ES-I3 (cell line): ENCODE data around the gene CTNNA2.

Experiments used
- H3K36me3 ChIP-seq: 2 replicates; pipeline ENCODE4 v1.6.1; 2013; ENCODE audit warnings: mild to moderate bottlenecking, low read length, control low read depth, moderate library complexity; ENCODE audit not compliant: insufficient read depth
- H3K4me1 ChIP-seq: 2 replicates; pipeline ENCODE4 v1.6.1; 2013; ENCODE audit warnings: mild to moderate bottlenecking, control low read depth, low read length; ENCODE audit not compliant: insufficient read depth
- H3K9ac ChIP-seq: 2 replicates; pipeline ENCODE4 v1.6.1; 2013; ENCODE audit warnings: low read depth, mild to moderate bottlenecking, low read length, moderate library complexity
- H3K9me3 ChIP-seq: 2 replicates; pipeline ENCODE4 v1.6.1; 2013; ENCODE audit warnings: mild to moderate bottlenecking, low read length, moderate library complexity; ENCODE audit not compliant: control insufficient read depth, insufficient read depth

Gene CTNNA2

GRCh38 chr2:80517316-80517715, 1004.5 kb downstream of the CTNNA2 start:
- Histone ChIP-seq H3K4me1 (peaks cover 6% of the 10 kb centered on the region), H3K9me3 (0 out of 2 replicates have a peak, but pooled peaks cover 10% of the 10 kb centered on the region), H3K36me3 (no peaks in the 10 kb centered on the region), H3K9ac (no peak overlapping the region)

GRCh38 chr2:80519121-80519643, 1006.3 kb downstream of the CTNNA2 start:
- Histone ChIP-seq H3K36me3 (no peaks in the 10 kb centered on the region), H3K4me1 (peaks cover 6% of the 10 kb centered on the region), H3K9me3 (0 out of 2 replicates have a peak, but pooled peaks cover 7% of the 10 kb centered on the region), H3K9ac (no peak overlapping the region)

DNA sequence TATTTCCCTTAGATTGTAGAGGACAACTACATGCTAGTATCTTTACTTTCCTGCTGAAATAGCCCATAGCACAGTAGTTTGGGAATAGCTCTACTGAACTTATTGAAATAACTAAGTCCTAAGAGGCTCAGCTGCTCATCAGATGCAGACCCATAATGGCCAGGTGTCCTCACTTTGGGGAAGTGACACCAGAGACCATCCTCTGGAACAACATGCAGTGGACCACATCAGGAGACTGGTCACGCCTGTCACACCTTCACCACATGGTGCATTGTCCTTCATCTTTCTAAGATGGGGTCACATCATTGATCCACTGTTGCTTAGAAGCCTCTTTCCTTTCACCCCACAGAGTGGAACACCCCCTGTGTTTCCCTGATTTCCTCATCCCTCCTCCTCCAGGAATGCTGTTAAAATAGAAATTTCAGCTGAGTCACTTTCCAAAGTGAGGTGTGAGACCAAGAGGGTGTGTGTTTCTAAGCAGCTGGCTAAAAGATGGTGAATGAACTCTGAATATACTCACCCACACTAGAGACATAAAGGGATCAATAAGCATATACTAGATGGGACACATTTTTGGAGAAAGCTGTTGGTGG, 1006.9 kb downstream of the CTNNA2 start:
- Histone ChIP-seq H3K4me1 (peaks cover 6% of the 10 kb centered on the region), H3K9me3 (0 out of 2 replicates have a peak, but pooled peaks cover under 1% of the 10 kb centered on the region), H3K36me3 (no peaks in the 10 kb centered on the region), H3K9ac (no peak overlapping the region)

DNA sequence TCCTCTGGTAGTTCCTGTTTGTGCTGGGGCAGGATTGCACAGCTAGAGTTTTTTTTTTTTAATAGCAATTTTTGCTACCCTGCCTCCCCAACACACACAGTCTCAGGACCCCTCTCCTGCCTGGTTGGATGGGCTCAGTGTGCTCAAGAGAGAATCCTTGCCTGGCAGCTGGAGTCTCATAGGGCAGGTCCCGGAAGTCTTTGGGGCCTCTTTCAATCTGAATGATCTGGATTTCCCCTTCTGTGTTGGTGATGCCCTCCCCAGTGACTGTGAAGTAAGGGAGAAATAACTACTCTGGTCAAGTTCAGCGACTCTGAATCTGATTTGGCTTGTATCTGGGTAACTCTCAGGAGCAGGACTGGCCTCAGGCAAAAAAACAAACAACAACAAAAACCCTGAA, 1012.3 kb downstream of the CTNNA2 start:
- no peaks in the 10 kb centered on the region for H3K4me1 ChIP-seq
- no peaks in the 10 kb centered on the region for H3K9me3 ChIP-seq
- no peak overlapping the region for H3K9ac ChIP-seq
- H3K36me3 ChIP-seq = no peaks in the 10 kb centered on the region

DNA sequence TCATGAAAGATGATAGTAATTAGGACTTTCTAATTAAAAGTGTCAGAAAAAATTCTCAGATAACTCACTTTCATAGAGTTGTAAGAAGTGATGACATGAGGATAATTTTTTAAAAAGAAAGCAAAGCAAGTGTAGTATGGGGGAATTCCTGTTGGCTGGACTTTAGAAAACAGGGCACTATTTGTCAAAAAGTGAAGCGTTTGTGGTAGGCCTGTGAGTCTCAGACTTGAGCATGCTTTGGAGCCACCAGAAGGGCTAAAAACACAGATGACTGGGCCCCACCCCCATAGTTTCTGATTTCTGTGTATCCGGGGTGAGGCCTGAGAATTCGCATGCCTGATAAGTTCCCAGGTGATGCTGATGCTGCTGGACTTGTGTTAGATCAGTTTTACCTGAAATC, 1014.3 kb downstream of the CTNNA2 start:
- Histone ChIP-seq H3K4me1 (no peaks in the 10 kb centered on the region), H3K9me3 (no peaks in the 10 kb centered on the region), H3K9ac (no peak overlapping the region)

GRCh38 chr2:80529466-80530165, 1016.8 kb downstream of the CTNNA2 start:
- Histone ChIP-seq H3K9me3 (no peaks in the 10 kb centered on the region), H3K36me3 (no peaks in the 10 kb centered on the region), H3K4me1 (no peaks in the 10 kb centered on the region), H3K9ac (no peak overlapping the region)

More for the DNA sequence above, 1014.3 kb downstream of the CTNNA2 start:
- H3K36me3 ChIP-seq = no peaks in the 10 kb centered on the region

- no peaks in the 10 kb centered on the region for H3K4me1 ChIP-seq
- H3K9ac ChIP-seq = no peak overlapping the region
These were observed 1017.7 kb downstream of the CTNNA2 start for GRCh38 chr2:80530442-80531064.

DNA sequence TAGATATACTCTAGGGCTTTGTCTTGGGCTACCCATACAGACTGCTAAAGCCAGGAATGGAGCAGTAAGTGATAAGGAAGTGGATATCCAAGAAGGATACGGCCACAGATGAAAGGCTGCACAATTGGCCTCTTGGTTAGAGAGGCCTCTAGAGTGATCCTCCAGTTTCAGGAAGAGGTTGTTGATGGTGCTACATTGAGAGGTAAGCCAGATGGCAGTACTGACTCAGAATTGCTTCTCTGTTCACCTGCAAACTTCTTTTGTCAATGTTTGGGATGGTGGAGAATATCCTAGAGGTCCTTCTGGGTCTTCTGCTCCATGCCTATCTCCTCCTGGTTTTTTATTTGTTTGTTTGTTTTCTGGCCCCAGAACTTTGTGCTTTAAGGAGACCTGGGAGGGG, 1018.5 kb downstream of the CTNNA2 start:
- Histone ChIP-seq H3K9me3 (no peaks in the 10 kb centered on the region), H3K36me3 (no peaks in the 10 kb centered on the region), H3K9ac (no peak overlapping the region), H3K4me1 (no peaks in the 10 kb centered on the region)

More at GRCh38 chr2:80530442-80531064, 1017.7 kb downstream of the CTNNA2 start:
- H3K36me3 ChIP-seq = no peaks in the 10 kb centered on the region
- no peaks in the 10 kb centered on the region for H3K9me3 ChIP-seq

DNA sequence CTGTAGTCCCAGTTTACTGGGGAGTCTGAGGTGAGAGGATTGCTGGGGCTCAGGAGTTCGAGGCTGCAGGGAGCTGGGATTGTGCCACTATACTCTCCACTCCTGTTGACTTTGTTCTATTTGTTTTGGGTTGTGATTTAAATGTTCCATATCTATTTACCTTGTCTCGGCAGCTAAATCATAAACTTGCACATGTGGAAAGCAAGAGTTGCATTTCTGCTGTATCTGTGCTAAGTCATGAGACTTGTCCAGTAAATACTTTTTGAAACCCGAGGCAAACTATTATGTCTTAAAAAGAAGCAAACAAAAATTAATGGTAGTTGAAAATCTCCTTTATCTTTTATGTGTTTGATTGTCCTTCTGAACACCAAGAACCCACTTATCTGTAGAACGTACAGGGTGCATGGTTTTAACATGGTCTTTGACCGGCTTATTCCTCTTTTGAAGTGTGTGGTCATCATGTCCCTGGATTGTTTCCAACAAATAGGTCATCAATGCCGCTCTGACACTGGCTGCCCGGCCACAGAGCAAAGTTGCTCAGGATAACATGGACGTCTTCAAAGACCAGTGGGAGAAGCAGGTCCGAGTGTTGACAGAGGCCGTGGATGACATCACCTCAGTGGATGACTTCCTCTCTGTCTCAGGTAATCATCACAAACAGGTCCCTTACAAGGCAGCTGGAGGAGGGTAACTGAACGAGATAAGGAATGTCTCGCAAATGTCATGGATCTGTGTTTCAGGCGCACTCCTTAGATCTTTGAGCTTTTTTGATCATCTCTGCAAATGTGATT, 1032.8 kb downstream of the CTNNA2 start:
- no peaks in the 10 kb centered on the region for H3K9me3 ChIP-seq
- peaks cover 5% of the 10 kb centered on the region for H3K4me1 ChIP-seq
- no peak overlapping the region for H3K9ac ChIP-seq

GRCh38 chr2:80546766-80547165, 1033.9 kb downstream of the CTNNA2 start:
- Histone ChIP-seq H3K9ac (no peak overlapping the region), H3K4me1 (peaks cover 5% of the 10 kb centered on the region), H3K36me3 (no peaks in the 10 kb centered on the region), H3K9me3 (no peaks in the 10 kb centered on the region)

More for the DNA sequence above, 1032.8 kb downstream of the CTNNA2 start:
- H3K36me3 ChIP-seq = no peaks in the 10 kb centered on the region

- Histone ChIP-seq H3K36me3 (no peaks in the 10 kb centered on the region), H3K9me3 (no peaks in the 10 kb centered on the region), H3K9ac (no peak overlapping the region), H3K4me1 (peaks cover 5% of the 10 kb centered on the region)
These were observed 1034.5 kb downstream of the CTNNA2 start for GRCh38 chr2:80547344-80547743.

DNA sequence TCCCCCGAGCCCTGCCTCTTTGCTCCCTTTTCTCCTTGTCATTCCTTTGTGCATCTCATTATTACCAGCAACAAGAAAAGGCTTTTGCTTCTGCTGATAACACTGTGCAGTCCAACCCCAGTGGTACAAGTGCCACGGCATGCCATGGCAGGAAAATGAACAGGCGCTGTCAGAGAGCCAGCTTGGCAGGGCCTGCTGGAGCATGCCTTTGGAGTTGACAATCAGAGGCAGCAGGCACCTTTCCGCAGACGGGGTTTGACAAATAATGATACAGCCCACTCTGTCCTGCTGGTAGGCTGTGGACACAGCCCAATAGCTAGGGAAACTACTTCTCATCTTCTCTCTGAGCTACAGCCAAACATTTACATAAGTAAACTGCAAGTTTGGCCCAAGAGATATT, 1035.6 kb downstream of the CTNNA2 start:
- H3K4me1 ChIP-seq = peaks cover 5% of the 10 kb centered on the region
- H3K9me3 ChIP-seq = no peaks in the 10 kb centered on the region
- H3K36me3 ChIP-seq = no peaks in the 10 kb centered on the region
- no peak overlapping the region for H3K9ac ChIP-seq

DNA sequence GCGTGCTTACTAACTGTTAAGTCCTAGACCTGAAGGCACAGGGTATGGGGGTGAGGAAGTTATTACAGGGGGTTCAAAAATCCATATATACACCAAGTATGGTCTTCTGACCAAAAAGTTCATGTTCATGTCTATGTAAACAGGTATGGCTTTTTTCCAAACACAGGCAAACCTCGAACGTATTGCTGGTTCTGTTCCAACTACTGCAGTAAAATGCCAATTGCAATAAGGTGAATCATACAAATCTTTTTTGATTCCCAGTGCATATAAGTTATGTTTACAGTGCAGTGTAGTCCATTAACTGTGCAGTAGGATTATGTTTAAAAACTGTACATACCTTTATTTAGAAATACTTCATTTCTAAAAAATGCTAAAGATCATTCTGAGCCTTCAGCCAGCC, 1037.0 kb downstream of the CTNNA2 start:
- no peak overlapping the region for H3K9ac ChIP-seq
- no peaks in the 10 kb centered on the region for H3K9me3 ChIP-seq
- H3K4me1 ChIP-seq = peaks cover 5% of the 10 kb centered on the region
- H3K36me3 ChIP-seq = no peaks in the 10 kb centered on the region

GRCh38 chr2:80560326-80560725, 1047.5 kb downstream of the CTNNA2 start:
- Histone ChIP-seq H3K9me3 (no peaks in the 10 kb centered on the region), H3K9ac (no peak overlapping the region), H3K4me1 (no peaks in the 10 kb centered on the region), H3K36me3 (no peaks in the 10 kb centered on the region)
